Right lobe of liver (tissue), 6 donors: ENCODE results near the gene IGF2BP2. TPM values are rescaled to one million over a fixed set of nuclear protein-coding genes. Genes with fewer than 3 reads are reported as not detected.

ENCODE experiments used
- ATAC-seq, 4 donors: fragments of 200-7000 bp; cut with Tn5 transposase; one replicate each; pipeline ENCODE4 v1.9.1; 2020; ENCODE audit warnings: mild to moderate bottlenecking in 4 of 4, moderate library complexity in 4 of 4
- DNase-seq, 3 donors: peaks; one replicate each; pipeline ENCODE4 v3.0.0-alpha.2; 2020
- H3K27ac ChIP-seq, 3 donors: fragments of 200-600 bp; one replicate each; pipeline ENCODE4 v1.8.0; 2022
- H3K27me3 ChIP-seq, 2 donors: fragments of 200-600 bp; one replicate each; pipeline ENCODE4 v1.8.0; 2022
- H3K36me3 ChIP-seq, 4 donors: fragments of 200-600 bp; sonication (generic) in 1 of 4; one replicate each; pipeline versions ENCODE4 v1.5.1 to v1.8.0; 2017 to 2022; ENCODE audit warnings: control low read depth in 1 of 4
- H3K4me1 ChIP-seq, 4 donors: fragments of 200-600 bp; sonication (generic) in 1 of 4; one replicate each; pipeline versions ENCODE4 v1.5.1 to v1.8.0; 2017 to 2022; ENCODE audit warnings: control low read depth in 1 of 4
- H3K4me3 ChIP-seq, 3 donors: fragments of 200-600 bp; one replicate each; pipeline ENCODE4 v1.8.0; 2022
- H3K9me3 ChIP-seq, 4 donors: fragments of 200-600 bp; sonication (generic) in 1 of 4; one replicate each; pipeline versions ENCODE4 v1.5.1 to v1.8.0; 2017 to 2022; ENCODE audit warnings: control low read depth in 1 of 4
- CTCF ChIP-seq, 4 donors: fragments of 200-600 bp in 3 of 4; fragments of 450-650 bp in 1 of 4; IDR thresholded peaks; one replicate each; pipeline versions ENCODE4 v1.5.1 to v1.8.0; 2016 to 2022; ENCODE audit warnings: antibody characterized with exemption in 4 of 4, mild to moderate bottlenecking in 2 of 4
- POLR2A ChIP-seq: fragments of 450-650 bp; IDR thresholded peaks from one replicate; pipeline ENCODE4 v1.6.1; 2017; ENCODE audit warnings: antibody characterized with exemption, mild to moderate bottlenecking
- WGBS: methylation state at CpG from one replicate; pipeline ENCODE4 v1.1.6; 2018; ENCODE audit warnings: low coverage, low lambda C conversion rate; ENCODE audit not compliant: insufficient coverage; ENCODE audit errors: missing lambda C conversion rate; 5-methylcytosine and 5-hydroxymethylcytosine counted together
- intact Hi-C, 2 donors: fragments of 100-400 bp; cut with DNase I; formaldehyde crosslinking; loops; one replicate each; pipeline versions ENCODE4 v1.11.2 to v1.14.1; 2022
- total RNA-seq, 6 experiments: library from RNA; depleted of rRNA in 2 of 6; stranded (reverse); fragments of >200 nt in 2 of 6; fragmentation: NEBNext Ultra II Directional in 3 of 6; extraction: Animal tissue kit (Norgen Biotek cat#: 25700) in 3 of 6; gene quantifications; one replicate each; pipeline versions ENCODE4 v1.1.0 to v1.2.4, GENCODE V29; 2016 to 2023
- donor health status: DM: no; HTN: yes; CAD: no.
- donor health status: DM: no; HTN: no; CAD: no.
- donor health status: DM: no; HTN: no; CAD: no.
- donor health status: DM: no; HTN: yes; CAD: no.
- donor health status: DM: no; HTN: yes; CAD: no.

The IGF2BP2 gene
- total RNA-seq, 6 experiments from 2014 or later: 0.99 to 3.0 (median 1.8) TPM

- intact Hi-C loops: no loop called here
- H3K36me3 ChIP-seq: no peaks in the 10 kb centered on the region
Observed at GRCh38 chr3:185691622-185692021, 133.2 kb downstream of the IGF2BP2 start.

GRCh38 chr3:185687271-185687878 lies 137.5 kb downstream of the IGF2BP2 start:
- no peaks in the 10 kb centered on the region for H3K27me3 ChIP-seq
- intact Hi-C loops: no loop called here
- H3K4me1 ChIP-seq: no peaks in the 10 kb centered on the region
- no peaks in the 10 kb centered on the region for H3K9me3 ChIP-seq
- no peak overlapping the region for H3K4me3 ChIP-seq
- H3K27ac ChIP-seq: no peak overlapping the region
- 73% methylated on average over 6 of the region's 6 CpGs for WGBS
- no peaks in the 10 kb centered on the region for H3K36me3 ChIP-seq
- ATAC-seq (no peak), DNase-seq (no peak)
- no peak for TF ChIP-seq POLR2A
- no peak for TF ChIP-seq CTCF (IDR thresholded peaks at IDR 0.05)

More at GRCh38 chr3:185691622-185692021, 133.2 kb downstream of the IGF2BP2 start:
- no peak for ATAC-seq
- no peaks in the 10 kb centered on the region for H3K4me1 ChIP-seq
- no peak overlapping the region for H3K27ac ChIP-seq
- 78% methylated on average over 1 of the region's 2 CpGs for WGBS
- H3K9me3 ChIP-seq: no peaks in the 10 kb centered on the region
- no peak for DNase-seq
- no peaks in the 10 kb centered on the region for H3K27me3 ChIP-seq
- TF ChIP-seq CTCF (IDR thresholded peaks at IDR 0.05) (no peak), POLR2A (no peak)
- H3K4me3 ChIP-seq: no peak overlapping the region

GRCh38 chr3:185685231-185686035 lies 139.4 kb downstream of the IGF2BP2 start:
- TF ChIP-seq CTCF (IDR thresholded peaks at IDR 0.05) (no peak), POLR2A (no peak)
- Histone ChIP-seq H3K27ac (no peak overlapping the region), H3K27me3 (no peaks in the 10 kb centered on the region), H3K36me3 (no peaks in the 10 kb centered on the region), H3K4me1 (no peaks in the 10 kb centered on the region), H3K9me3 (no peaks in the 10 kb centered on the region), H3K4me3 (no peak overlapping the region)
- ATAC-seq: no peak
- no peak for DNase-seq
- 79% methylated on average over 9 of the region's 9 CpGs for WGBS
- intact Hi-C loops: no loop called here

- Histone ChIP-seq H3K36me3 (no peaks in the 10 kb centered on the region), H3K4me3 (no peak overlapping the region), H3K27me3 (no peaks in the 10 kb centered on the region), H3K27ac (no peak overlapping the region), H3K9me3 (no peaks in the 10 kb centered on the region), H3K4me1 (no peaks in the 10 kb centered on the region)
- WGBS: 77% methylated on average over 4 of the region's 4 CpGs
- no peak for TF ChIP-seq POLR2A
- no peak for TF ChIP-seq CTCF (IDR thresholded peaks at IDR 0.05)
- intact Hi-C loops: no loop called here
- ATAC-seq (no peak), DNase-seq (no peak)
Observed at GRCh38 chr3:185680231-185680630, 144.6 kb downstream of the IGF2BP2 start.
